Loucy (cell line): ENCODE results near the gene IGFL4.

Source experiments
- H2AFZ ChIP-seq: fragments of 200-600 bp; sonication (generic); 2 replicates; pipeline ENCODE4 v1.6.0; 2016; ENCODE audit warnings: antibody characterized with exemption, mild to moderate bottlenecking, low read length, moderate library complexity
- H3F3A ChIP-seq: fragments of 200-600 bp; 2 replicates; pipeline ENCODE4 v1.6.0; 2016; ENCODE audit warnings: antibody characterized with exemption, low read depth, mild to moderate bottlenecking
- H3K27me3 ChIP-seq: fragments of 200-600 bp; sonication (generic); 2 replicates; pipeline ENCODE4 v1.6.1; 2014; ENCODE audit warnings: low read length, mild to moderate bottlenecking; ENCODE audit not compliant: insufficient read depth, poor library complexity, severe bottlenecking
- H3K36me3 ChIP-seq: fragments of 200-600 bp; sonication (generic); 2 replicates; pipeline ENCODE4 v1.6.1; 2016; ENCODE audit warnings: low read length; ENCODE audit not compliant: insufficient read depth
- H3K4me1 ChIP-seq: fragments of 200-600 bp; sonication (generic); 2 replicates; pipeline ENCODE4 v1.5.1; 2014; ENCODE audit warnings: low read length, mild to moderate bottlenecking; ENCODE audit not compliant: insufficient read depth, poor library complexity, severe bottlenecking
- H3K4me2 ChIP-seq: fragments of 200-600 bp; sonication (generic); 2 replicates; pipeline ENCODE4 v1.6.0; 2014; ENCODE audit warnings: antibody characterized with exemption, low read length, low read depth, mild to moderate bottlenecking; ENCODE audit not compliant: poor library complexity, severe bottlenecking
- H3K4me3 ChIP-seq: fragments of 200-600 bp; sonication (generic); 2 replicates; pipeline ENCODE4 v1.5.1; 2014; ENCODE audit warnings: low read length, mild to moderate bottlenecking, mixed read lengths; ENCODE audit not compliant: poor library complexity, severe bottlenecking
- H3K79me2 ChIP-seq: fragments of 200-600 bp; sonication (generic); 2 replicates; pipeline ENCODE4 v1.6.1; 2014; ENCODE audit warnings: low read length; ENCODE audit not compliant: insufficient read depth
- H3K9ac ChIP-seq: fragments of 200-600 bp; sonication (generic); 2 replicates; pipeline ENCODE4 v1.6.0; 2014; ENCODE audit warnings: mild to moderate bottlenecking, low read depth, low read length, moderate library complexity; ENCODE audit not compliant: poor library complexity, severe bottlenecking
- H3K9me2 ChIP-seq: fragments of 200-600 bp; sonication (generic); replicated peaks from 2 replicates; pipeline ENCODE4 v1.6.1; 2016; ENCODE audit warnings: low read depth, low read length, mixed read lengths
- H3K9me3 ChIP-seq: fragments of 200-600 bp; sonication (generic); 2 replicates; pipeline ENCODE4 v1.6.1; 2014; ENCODE audit warnings: mild to moderate bottlenecking, antibody characterized with exemption, low read length, low read depth; ENCODE audit not compliant: insufficient read depth
- H4K20me1 ChIP-seq: fragments of 200-600 bp; sonication (generic); 2 replicates; pipeline ENCODE4 v1.6.0; 2014; ENCODE audit warnings: antibody characterized with exemption, low read length, mild to moderate bottlenecking; ENCODE audit not compliant: insufficient read depth, poor library complexity, severe bottlenecking
- EZH2phosphoT487 ChIP-seq: fragments of 200-600 bp; IDR thresholded peaks from 2 replicates; pipeline ENCODE4 v1.6.1; 2018; ENCODE audit warnings: antibody characterized with exemption, mild to moderate bottlenecking, moderate library complexity, borderline replicate concordance
- TF ChIP-seq, protein P1 (sequence below): fragments of 200-600 bp; sonication (generic); conservative IDR thresholded peaks from 2 replicates; pipeline ENCODE4 v1.5.1; 2014; ENCODE audit warnings: mild to moderate bottlenecking, antibody characterized with exemption, low read length

Gene IGFL4

DNA sequence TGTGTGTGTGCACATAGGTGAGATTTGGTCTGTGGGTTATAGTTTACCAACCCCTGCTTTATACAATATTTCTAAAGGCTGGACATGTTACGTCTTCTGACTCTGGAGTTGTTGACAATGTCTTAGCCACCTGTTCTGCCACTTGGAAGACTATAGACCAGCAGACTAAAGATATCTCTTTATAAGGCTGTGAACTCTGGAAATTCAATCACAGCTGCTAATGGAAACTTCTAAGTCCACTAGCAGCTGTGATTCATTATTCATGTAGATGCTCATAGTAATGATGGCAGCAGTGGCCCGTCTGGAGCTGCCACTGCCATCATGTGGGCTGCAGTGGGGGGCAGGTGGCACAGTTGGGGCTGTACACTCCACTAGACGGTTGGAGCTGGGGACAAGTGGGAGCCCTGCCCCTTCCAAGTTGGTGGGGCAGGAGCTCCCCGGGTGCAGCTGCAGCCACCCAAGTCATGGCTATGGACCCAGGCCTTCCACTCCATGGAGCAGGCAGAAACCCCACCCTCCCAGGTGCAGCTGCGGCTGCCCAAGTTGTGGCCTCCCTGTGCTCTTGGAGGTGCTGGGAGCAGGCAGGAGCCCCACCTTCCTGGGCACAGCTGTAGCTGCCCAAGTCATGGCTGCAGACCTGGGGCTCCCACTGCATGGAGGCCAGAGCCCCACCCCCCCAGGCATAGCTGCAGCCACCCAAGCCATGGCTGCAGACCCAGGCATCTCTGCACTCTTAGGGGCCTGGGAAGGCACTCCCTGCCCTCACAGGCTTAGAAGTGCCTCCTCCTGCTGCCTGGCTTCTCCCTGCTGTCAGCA lies 8.8 kb downstream of the IGFL4 start:
- H3K9me2 ChIP-seq: no peaks in the 10 kb centered on the region
- H3F3A ChIP-seq: no peaks in the 10 kb centered on the region
- H3K36me3 ChIP-seq: no peaks in the 10 kb centered on the region
- H3K4me3 ChIP-seq: no peak overlapping the region
- H3K4me1 ChIP-seq: no peaks in the 10 kb centered on the region
- no peaks in the 10 kb centered on the region for H3K79me2 ChIP-seq
- no peak overlapping the region for H3K9ac ChIP-seq
- H4K20me1 ChIP-seq: no peaks in the 10 kb centered on the region
- H3K4me2 ChIP-seq: no peak overlapping the region
- H3K9me3 ChIP-seq: peaks cover 3% of the 10 kb centered on the region; the same call in 1 of the 2 replicates
- TF ChIP-seq, protein P1, sequence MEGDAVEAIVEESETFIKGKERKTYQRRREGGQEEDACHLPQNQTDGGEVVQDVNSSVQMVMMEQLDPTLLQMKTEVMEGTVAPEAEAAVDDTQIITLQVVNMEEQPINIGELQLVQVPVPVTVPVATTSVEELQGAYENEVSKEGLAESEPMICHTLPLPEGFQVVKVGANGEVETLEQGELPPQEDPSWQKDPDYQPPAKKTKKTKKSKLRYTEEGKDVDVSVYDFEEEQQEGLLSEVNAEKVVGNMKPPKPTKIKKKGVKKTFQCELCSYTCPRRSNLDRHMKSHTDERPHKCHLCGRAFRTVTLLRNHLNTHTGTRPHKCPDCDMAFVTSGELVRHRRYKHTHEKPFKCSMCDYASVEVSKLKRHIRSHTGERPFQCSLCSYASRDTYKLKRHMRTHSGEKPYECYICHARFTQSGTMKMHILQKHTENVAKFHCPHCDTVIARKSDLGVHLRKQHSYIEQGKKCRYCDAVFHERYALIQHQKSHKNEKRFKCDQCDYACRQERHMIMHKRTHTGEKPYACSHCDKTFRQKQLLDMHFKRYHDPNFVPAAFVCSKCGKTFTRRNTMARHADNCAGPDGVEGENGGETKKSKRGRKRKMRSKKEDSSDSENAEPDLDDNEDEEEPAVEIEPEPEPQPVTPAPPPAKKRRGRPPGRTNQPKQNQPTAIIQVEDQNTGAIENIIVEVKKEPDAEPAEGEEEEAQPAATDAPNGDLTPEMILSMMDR: no peak
- no peak for TF ChIP-seq EZH2phosphoT487
- H3K27me3 ChIP-seq: no peaks in the 10 kb centered on the region
- no peak overlapping the region for H2AFZ ChIP-seq

- Histone ChIP-seq H3K4me3 (no peak overlapping the region), H3K36me3 (no peaks in the 10 kb centered on the region), H4K20me1 (no peaks in the 10 kb centered on the region), H3K27me3 (no peaks in the 10 kb centered on the region), H3K9me2 (no peaks in the 10 kb centered on the region), H3K9me3 (peaks cover 3% of the 10 kb centered on the region; the same call in 1 of the 2 replicates), H3K79me2 (no peaks in the 10 kb centered on the region), H2AFZ (no peak overlapping the region), H3K9ac (no peak overlapping the region), H3K4me1 (peaks cover 5% of the 10 kb centered on the region), H3K4me2 (no peak overlapping the region), H3F3A (no peaks in the 10 kb centered on the region)
- TF ChIP-seq, protein P1: no peak
- no peak for TF ChIP-seq EZH2phosphoT487
Measured at GRCh38 chr19:46030812-46031550, 9.8 kb downstream of the IGFL4 start.

DNA sequence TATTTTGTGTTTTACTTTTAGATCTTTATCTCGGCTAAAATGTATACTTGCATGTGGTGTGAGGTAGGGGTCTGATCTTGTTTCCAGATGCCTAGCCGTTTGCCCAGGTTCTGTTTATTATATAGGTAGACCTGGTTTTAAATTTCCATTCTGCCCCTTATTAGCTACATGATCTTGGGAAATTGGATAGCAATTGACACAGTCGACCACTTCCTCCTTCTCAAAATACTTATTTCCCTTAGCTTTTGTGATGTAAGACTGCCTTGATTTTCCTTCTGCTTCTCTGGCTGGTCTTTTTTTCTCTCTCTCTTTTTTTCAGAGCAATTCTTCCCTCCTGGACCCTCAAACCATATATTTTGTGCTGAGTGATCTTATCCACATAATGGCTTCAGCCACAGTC lies 15.0 kb downstream of the IGFL4 start:
- no peaks in the 10 kb centered on the region for H3K27me3 ChIP-seq
- H3F3A ChIP-seq: 0 out of 2 replicates have a peak, but pooled peaks cover 6% of the 10 kb centered on the region
- H3K9me2 ChIP-seq: no peaks in the 10 kb centered on the region
- H4K20me1 ChIP-seq: no peaks in the 10 kb centered on the region
- no peak for TF ChIP-seq EZH2phosphoT487
- TF ChIP-seq, protein P1: no peak
- no peaks in the 10 kb centered on the region for H3K36me3 ChIP-seq
- H2AFZ ChIP-seq: no peak overlapping the region
- H3K4me1 ChIP-seq: peaks cover 9% of the 10 kb centered on the region
- no peaks in the 10 kb centered on the region for H3K79me2 ChIP-seq
- H3K9ac ChIP-seq: no peak overlapping the region
- no peak overlapping the region for H3K4me3 ChIP-seq
- H3K9me3 ChIP-seq: no peaks in the 10 kb centered on the region
- no peak overlapping the region for H3K4me2 ChIP-seq
